K562 (cell line): Measurements from ENCODE around the gene NOL4L. TPM values are rescaled to one million over a fixed set of nuclear protein-coding genes. Genes with fewer than 3 reads are reported as not detected.

Experiments used
- AFF4 ChIP-seq: sonication (generic); formaldehyde crosslinking; IDR thresholded peaks from 2 replicates; pipeline ENCODE4 v1.8.0; 2023; ENCODE audit warnings: mild to moderate bottlenecking, missing genetic modification reagents
- L3MBTL2 ChIP-seq: fragments of 450-650 bp; IDR thresholded peaks from 2 replicates; pipeline ENCODE4 v1.6.1; 2016; ENCODE audit warnings: mild to moderate bottlenecking, moderate library complexity
- PHF20 ChIP-seq: fragments of 450-650 bp; IDR thresholded peaks from 2 replicates; pipeline ENCODE4 v1.6.1; 2018; ENCODE audit not compliant: partially characterized antibody
- POLR2AphosphoS5 ChIP-seq: IDR thresholded peaks from 2 replicates; pipeline ENCODE4 v1.6.1; 2011; ENCODE audit warnings: mild to moderate bottlenecking, low read depth, low read length, moderate library complexity; ENCODE audit not compliant: control insufficient read depth, insufficient read depth
- POLR2G ChIP-seq: fragments of 200-400 bp; formaldehyde crosslinking; IDR thresholded peaks from 2 replicates; pipeline ENCODE4 v1.6.1; 2017; ENCODE audit warnings: low read depth, mild to moderate bottlenecking, antibody characterized with exemption, low read length, moderate library complexity
- RBM22 ChIP-seq: fragments of 200-400 bp; formaldehyde crosslinking; IDR thresholded peaks from 2 replicates; pipeline ENCODE4 v1.6.1; 2018; ENCODE audit warnings: low read length, low read depth; ENCODE audit not compliant: poor library complexity, severe bottlenecking
- ZKSCAN1 ChIP-seq: fragments of 150-350 bp; IDR thresholded peaks from 2 replicates; pipeline ENCODE4 v1.6.1; 2016; ENCODE audit warnings: low read depth, low read length
- polyA plus RNA-seq, 8 experiments: library from polyadenylated mRNA; depleted of rRNA in 4 of 8; stranded (reverse) in 5 of 8; unstranded in 3 of 8; fragments of >200 nt; fragmentation: Nextera tagmentation in 2 of 8; fragmentation: Illumina TruSeq in 1 of 8; extraction: Ambion mirVana in 2 of 8; extraction: Trizol in 1 of 8; gene quantifications; 2 replicates each; pipeline versions ENCODE4 v1.2.1 to v1.2.3, GENCODE V29; 2011 to 2014; ENCODE audit warnings: inconsistent platforms in 1 of 8, missing spikeins in 1 of 8
- total RNA-seq, 7 experiments: library from RNA; depleted of rRNA in 6 of 7; stranded (reverse); fragments of >200 nt in 6 of 7; fragmentation: Illumina TruSeq in 2 of 7; extraction: Trizol in 2 of 7; gene quantifications; 2 replicates each; pipeline versions ENCODE4 v1.2.1 to v1.2.3, GENCODE V29; 2011 to 2021; ENCODE audit warnings: low replicate concordance in 1 of 7

NOL4L gene
- total and polyA plus RNA-seq, 9 of the 15 experiments (the other 6 are each of a cell fraction or from before 2014, with no cell fraction given): 5.1 to 36.2 (median 13.6) TPM

- TF ChIP-seq AFF4 (no peak), PHF20 (no peak), POLR2AphosphoS5 (no peak), ZKSCAN1 (no peak), POLR2G (peak; percentile 74), RBM22 (peak; percentile 68), L3MBTL2 (no peak)
Measured at GRCh38 chr20:32609111-32609773, 24.1 kb upstream of the NOL4L start (continued).
